ENCODE data around the gene UCN. TPM values are rescaled to one million over a fixed set of nuclear protein-coding genes. Genes with fewer than 3 reads are reported as not detected.

The UCN gene
- total and polyA plus RNA-seq, 12 donors: 0.51 to 4.1 (median 1.5) TPM; not detected in 1

GRCh38 chr2:27284996-27285395 lies 23.2 kb downstream of the UCN start:
- intact Hi-C loops (cut with DNase I): loop anchor here in 6 of 10 donors (5.0 to 10.0 kb wide), 5 partner anchors 38 to 323 kb away; no protein-coding TSS in a partner anchor
- no peak for ATAC-seq
- DNase-seq: no peak
- 70 to 83% methylated on average over 1 of the region's 1 CpG for WGBS, 2 donors
- Histone ChIP-seq H3K27ac (peak overlapping the region in 5 of 10 donors; percentile 24 to 97 (median 95)), H3K9me3 (no peaks in the 10 kb centered on the region), H3K27me3 (peaks cover 0 to 7% (median 4%) of the 10 kb centered on the region in 7 donors), H3K4me1 (peaks cover 0 to 56% (median 23%) of the 10 kb centered on the region in 9 donors), H3K4me3 (peak overlapping the region in 9 of 10 donors; percentile 45 to 69 (median 61)), H3K36me3 (no peaks in the 10 kb centered on the region)
- TF ChIP-seq, protein P1, sequence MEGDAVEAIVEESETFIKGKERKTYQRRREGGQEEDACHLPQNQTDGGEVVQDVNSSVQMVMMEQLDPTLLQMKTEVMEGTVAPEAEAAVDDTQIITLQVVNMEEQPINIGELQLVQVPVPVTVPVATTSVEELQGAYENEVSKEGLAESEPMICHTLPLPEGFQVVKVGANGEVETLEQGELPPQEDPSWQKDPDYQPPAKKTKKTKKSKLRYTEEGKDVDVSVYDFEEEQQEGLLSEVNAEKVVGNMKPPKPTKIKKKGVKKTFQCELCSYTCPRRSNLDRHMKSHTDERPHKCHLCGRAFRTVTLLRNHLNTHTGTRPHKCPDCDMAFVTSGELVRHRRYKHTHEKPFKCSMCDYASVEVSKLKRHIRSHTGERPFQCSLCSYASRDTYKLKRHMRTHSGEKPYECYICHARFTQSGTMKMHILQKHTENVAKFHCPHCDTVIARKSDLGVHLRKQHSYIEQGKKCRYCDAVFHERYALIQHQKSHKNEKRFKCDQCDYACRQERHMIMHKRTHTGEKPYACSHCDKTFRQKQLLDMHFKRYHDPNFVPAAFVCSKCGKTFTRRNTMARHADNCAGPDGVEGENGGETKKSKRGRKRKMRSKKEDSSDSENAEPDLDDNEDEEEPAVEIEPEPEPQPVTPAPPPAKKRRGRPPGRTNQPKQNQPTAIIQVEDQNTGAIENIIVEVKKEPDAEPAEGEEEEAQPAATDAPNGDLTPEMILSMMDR (IDR thresholded peaks at IDR 0.05): no peak

DNA sequence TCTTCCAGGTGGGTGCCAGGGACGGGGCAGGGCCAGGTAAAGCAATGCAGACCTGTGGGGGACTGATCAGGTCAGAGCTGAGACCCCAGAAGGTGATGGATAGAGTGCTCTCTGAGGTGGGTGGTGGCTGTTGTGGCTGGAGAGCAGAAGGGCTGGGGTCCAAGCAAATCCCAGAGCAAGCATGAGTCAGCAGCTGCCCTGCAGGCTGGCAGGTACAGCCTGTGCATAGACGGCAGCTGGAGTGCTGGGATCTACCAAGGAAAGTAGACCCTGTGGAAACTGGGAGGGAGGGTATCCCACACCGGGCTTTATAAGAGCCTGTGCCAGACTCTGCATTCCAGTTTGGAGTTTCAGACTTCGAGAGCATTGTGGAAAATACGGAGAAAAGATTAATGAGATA lies 25.4 kb downstream of the UCN start:
- H3K36me3 ChIP-seq: no peaks in the 10 kb centered on the region
- TF ChIP-seq, protein P1 (IDR thresholded peaks at IDR 0.05): no peak
- peak overlapping the region; percentile 30 to 69 (median 56) for H3K4me3 ChIP-seq
- no peaks in the 10 kb centered on the region for H3K9me3 ChIP-seq
- peaks cover 0 to 7% (median 4%) of the 10 kb centered on the region in 7 donors for H3K27me3 ChIP-seq
- 18 to 19% methylated on average over 5 of the region's 5 CpGs for WGBS, 2 donors
- ATAC-seq: peak; percentile 38 to 80 (median 72)
- peaks cover 0 to 41% (median 23%) of the 10 kb centered on the region in 9 donors for H3K4me1 ChIP-seq
- intact Hi-C loops (cut with DNase I): loop anchor here in 7 of 10 donors (1.0 to 10.0 kb wide), 7 partner anchors 21 to 321 kb away; no protein-coding TSS in a partner anchor
- DNase-seq: no peak
- H3K27ac ChIP-seq: peak overlapping the region; percentile 85 to 97 (median 92)

DNA sequence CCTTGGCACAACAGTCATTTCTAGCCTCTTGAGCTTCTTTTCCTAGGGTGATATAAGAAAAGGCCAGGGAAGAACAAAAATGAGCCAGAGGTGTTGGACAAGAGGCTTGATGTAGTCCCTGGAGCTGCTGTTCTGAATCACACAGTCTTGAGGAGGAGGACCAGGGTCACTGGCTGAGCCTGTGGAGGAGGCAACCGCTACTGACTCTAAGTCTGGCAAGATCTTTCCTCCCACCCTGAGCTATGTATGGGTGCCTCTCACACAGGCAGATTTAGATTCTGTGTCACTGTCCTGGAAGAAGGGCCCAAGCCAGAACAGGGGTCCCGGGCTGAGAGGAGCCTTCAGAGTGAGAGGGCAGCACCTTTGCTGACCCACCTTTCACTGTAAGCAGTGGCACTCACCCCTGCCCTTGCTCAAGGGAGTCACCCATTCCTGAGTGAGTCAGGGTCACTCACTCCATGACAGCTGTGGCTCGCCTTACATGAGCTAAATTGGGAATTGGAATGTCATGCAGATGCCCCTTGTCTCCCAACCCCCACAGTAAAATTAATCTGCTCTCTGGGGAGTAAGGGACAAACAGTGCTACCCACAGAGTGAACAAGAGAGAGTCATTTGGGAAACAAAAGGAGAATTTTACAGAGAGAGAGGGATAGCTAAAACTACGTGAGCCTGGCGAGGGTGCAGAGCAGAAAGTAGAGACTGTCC lies 26.2 kb downstream of the UCN start, which contains the start of gene TRIM54:
TRIM54 (plus strand) TSS at position 575 of the 705 bp plus-strand sequence. CDS start 303 bp downstream, outside the sequence.
- Histone ChIP-seq H3K27ac (peak within 1 kb of the TSS; percentile 85 to 97 (median 92)), H3K36me3 (no peaks in the 10 kb centered on the region), H3K27me3 (peaks cover 0 to 15% (median 4%) of the 10 kb centered on the region in 7 donors), H3K4me3 (peak within 1 kb of the TSS; percentile 30 to 69 (median 56)), H3K4me1 (peaks cover 0 to 32% (median 18%) of the 10 kb centered on the region in 9 donors), H3K9me3 (no peaks in the 10 kb centered on the region)
- ATAC-seq (peak; percentile 75 to 91 (median 88)), DNase-seq (peak in 1 of 2 donors; percentile 63)
- intact Hi-C loops (cut with DNase I): loop anchor here in 8 of 10 donors (1.0 to 10.0 kb wide), 9 partner anchors 21 to 320 kb away; no protein-coding TSS in a partner anchor
- TF ChIP-seq, protein P1 (IDR thresholded peaks at IDR 0.05): no peak
- WGBS, 2 donors: 27 to 36% methylated on average over 5 of the region's 5 CpGs

DNA sequence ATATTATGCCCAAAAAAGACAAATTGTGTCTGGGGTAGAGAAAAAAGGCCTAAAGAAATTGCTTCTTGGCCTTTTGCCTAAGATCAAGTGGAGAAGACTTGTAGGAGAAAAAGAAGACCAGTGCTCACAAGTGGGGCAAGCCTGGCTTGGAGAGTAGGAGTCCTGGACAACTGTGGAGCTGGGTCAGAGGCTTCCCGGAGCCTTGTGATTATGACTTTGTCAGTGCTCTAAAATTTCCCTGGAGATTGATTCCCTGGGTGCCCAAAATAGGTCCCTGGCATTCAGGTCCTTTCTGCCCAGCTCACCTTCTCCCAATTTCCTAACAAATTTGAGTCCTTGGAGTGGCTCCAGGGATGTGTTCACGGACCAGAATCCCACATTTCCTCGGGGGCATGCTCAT lies 26.8 kb downstream of the UCN start:
- Histone ChIP-seq H3K27me3 (peaks cover 0 to 16% (median 4%) of the 10 kb centered on the region in 7 donors), H3K9me3 (no peaks in the 10 kb centered on the region), H3K36me3 (no peaks in the 10 kb centered on the region), H3K27ac (peak overlapping the region; percentile 85 to 97 (median 92)), H3K4me1 (peaks cover 0 to 26% (median 15%) of the 10 kb centered on the region in 9 donors), H3K4me3 (peak overlapping the region in 1 of 10 donors; percentile 62)
- DNase-seq (no peak), ATAC-seq (peak in 6 of 8 donors; percentile 10 to 58 (median 22))
- TF ChIP-seq, protein P1 (IDR thresholded peaks at IDR 0.05): no peak
- intact Hi-C loops (cut with DNase I): loop anchor here in 8 of 10 donors (1.0 to 10.0 kb wide), 9 partner anchors 21 to 319 kb away; no protein-coding TSS in a partner anchor
- 51 to 54% methylated on average over 3 of the region's 3 CpGs for WGBS, 2 donors

Data from heart right ventricle (tissue), 16 donors.